ENCODE results near the gene RICTOR.

DNA sequence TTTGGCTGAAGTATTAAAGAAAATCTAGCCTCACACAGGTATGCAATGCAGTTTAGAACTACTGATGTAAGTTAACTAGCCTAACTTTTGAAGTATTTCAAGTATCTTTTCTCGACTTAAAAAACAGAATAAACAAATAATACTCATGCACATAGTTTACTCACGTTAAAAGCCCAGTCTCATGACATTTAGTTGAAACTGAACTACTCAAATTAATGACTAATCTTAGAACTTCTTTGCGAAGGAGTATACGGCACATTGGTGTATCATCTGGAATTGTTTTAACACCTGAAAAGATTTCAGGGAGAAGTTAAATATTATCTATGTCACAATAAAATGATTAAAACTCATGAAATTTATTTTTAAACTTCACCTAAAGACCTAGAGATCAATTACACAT is 129.9 kb downstream of the RICTOR start:
- TF ChIP-seq, protein P1, sequence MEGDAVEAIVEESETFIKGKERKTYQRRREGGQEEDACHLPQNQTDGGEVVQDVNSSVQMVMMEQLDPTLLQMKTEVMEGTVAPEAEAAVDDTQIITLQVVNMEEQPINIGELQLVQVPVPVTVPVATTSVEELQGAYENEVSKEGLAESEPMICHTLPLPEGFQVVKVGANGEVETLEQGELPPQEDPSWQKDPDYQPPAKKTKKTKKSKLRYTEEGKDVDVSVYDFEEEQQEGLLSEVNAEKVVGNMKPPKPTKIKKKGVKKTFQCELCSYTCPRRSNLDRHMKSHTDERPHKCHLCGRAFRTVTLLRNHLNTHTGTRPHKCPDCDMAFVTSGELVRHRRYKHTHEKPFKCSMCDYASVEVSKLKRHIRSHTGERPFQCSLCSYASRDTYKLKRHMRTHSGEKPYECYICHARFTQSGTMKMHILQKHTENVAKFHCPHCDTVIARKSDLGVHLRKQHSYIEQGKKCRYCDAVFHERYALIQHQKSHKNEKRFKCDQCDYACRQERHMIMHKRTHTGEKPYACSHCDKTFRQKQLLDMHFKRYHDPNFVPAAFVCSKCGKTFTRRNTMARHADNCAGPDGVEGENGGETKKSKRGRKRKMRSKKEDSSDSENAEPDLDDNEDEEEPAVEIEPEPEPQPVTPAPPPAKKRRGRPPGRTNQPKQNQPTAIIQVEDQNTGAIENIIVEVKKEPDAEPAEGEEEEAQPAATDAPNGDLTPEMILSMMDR (IDR thresholded peaks at IDR 0.05) = no peak
- no peak for TF ChIP-seq POLR2A (IDR thresholded peaks at IDR 0.05)

Data from lower leg skin (tissue), 3 donors.